GM12892 (cell line): ENCODE measurements around the gene LRRC74B.

Source experiments
- POLR2A ChIP-seq: IDR thresholded peaks from 2 replicates; pipeline ENCODE4 v1.6.1; 2011; ENCODE audit warnings: low read depth, low read length, control low read depth
- POLR2AphosphoS5 ChIP-seq: IDR thresholded peaks from 2 replicates; pipeline ENCODE4 v1.6.1; 2011; ENCODE audit warnings: low read depth, low read length, control low read depth
- TAF1 ChIP-seq: IDR thresholded peaks from 2 replicates; pipeline ENCODE4 v1.6.1; 2011; ENCODE audit warnings: low read depth, mild to moderate bottlenecking, control low read depth, low read length, borderline replicate concordance

- TF ChIP-seq TAF1 (no peak), POLR2A (no peak), POLR2AphosphoS5 (no peak)
These were observed 60.3 kb downstream of the LRRC74B start for GRCh38 chr22:21106000-21106399.
